IPS-NIHi7 (cell line): ENCODE data around the gene UBAP2.

Experiments
- DNase-seq: peaks from one replicate; pipeline ENCODE4 v3.0.0; 2012; ENCODE audit warnings: mixed read lengths; ENCODE audit errors: extremely low spot score

UBAP2 gene

GRCh38 chr9:33921967-33922895, 126.5 kb downstream of the UBAP2 start:
- peak; percentile 80 for DNase-seq

- DNase-seq, result no peak
These were observed 129.3 kb downstream of the UBAP2 start for GRCh38 chr9:33919276-33919897.

- no peak for DNase-seq
These were observed 131.7 kb downstream of the UBAP2 start for GRCh38 chr9:33917036-33917435.

GRCh38 chr9:33914887-33915628, 133.6 kb downstream of the UBAP2 start:
- DNase-seq, result no peak

- DNase-seq, result no peak
These were observed 135.1 kb downstream of the UBAP2 start for GRCh38 chr9:33913541-33913940.

GRCh38 chr9:33908749-33909148, 139.9 kb downstream of the UBAP2 start:
- DNase-seq, result no peak

- DNase-seq, result no peak
These were observed 140.6 kb downstream of the UBAP2 start for GRCh38 chr9:33908114-33908513.

GRCh38 chr9:33907347-33907746, 141.3 kb downstream of the UBAP2 start:
- no peak for DNase-seq

- DNase-seq, result no peak
These were observed 141.9 kb downstream of the UBAP2 start for GRCh38 chr9:33906769-33907168.

- DNase-seq, result no peak
These were observed 143.6 kb downstream of the UBAP2 start for GRCh38 chr9:33905137-33905536.

- no peak for DNase-seq
These were observed 145.4 kb downstream of the UBAP2 start for GRCh38 chr9:33903157-33903780.

GRCh38 chr9:33894316-33894715, 154.4 kb downstream of the UBAP2 start:
- no peak for DNase-seq

- no peak for DNase-seq
These were observed 154.8 kb downstream of the UBAP2 start for GRCh38 chr9:33893861-33894260.

GRCh38 chr9:33885948-33886347, 162.7 kb downstream of the UBAP2 start:
- DNase-seq, result no peak

GRCh38 chr9:33884856-33885701, 163.6 kb downstream of the UBAP2 start:
- no peak for DNase-seq

GRCh38 chr9:33881635-33882034, 167.1 kb downstream of the UBAP2 start:
- DNase-seq, result no peak

GRCh38 chr9:33880211-33881089, 168.2 kb downstream of the UBAP2 start:
- DNase-seq, result no peak

GRCh38 chr9:33878691-33879366, 169.9 kb downstream of the UBAP2 start:
- no peak for DNase-seq

GRCh38 chr9:33877727-33878489, 170.8 kb downstream of the UBAP2 start:
- no peak for DNase-seq
